ENCODE results near the gene EPHB1. TPM values are rescaled to one million over a fixed set of nuclear protein-coding genes. Genes with fewer than 3 reads are reported as not detected.
A peak's percentile ranks its signal among the peaks of the same experiment; 100 is the strongest.

Gene EPHB1
- total RNA-seq, 1 experiment from 2014 or later: 2.8 TPM

DNA sequence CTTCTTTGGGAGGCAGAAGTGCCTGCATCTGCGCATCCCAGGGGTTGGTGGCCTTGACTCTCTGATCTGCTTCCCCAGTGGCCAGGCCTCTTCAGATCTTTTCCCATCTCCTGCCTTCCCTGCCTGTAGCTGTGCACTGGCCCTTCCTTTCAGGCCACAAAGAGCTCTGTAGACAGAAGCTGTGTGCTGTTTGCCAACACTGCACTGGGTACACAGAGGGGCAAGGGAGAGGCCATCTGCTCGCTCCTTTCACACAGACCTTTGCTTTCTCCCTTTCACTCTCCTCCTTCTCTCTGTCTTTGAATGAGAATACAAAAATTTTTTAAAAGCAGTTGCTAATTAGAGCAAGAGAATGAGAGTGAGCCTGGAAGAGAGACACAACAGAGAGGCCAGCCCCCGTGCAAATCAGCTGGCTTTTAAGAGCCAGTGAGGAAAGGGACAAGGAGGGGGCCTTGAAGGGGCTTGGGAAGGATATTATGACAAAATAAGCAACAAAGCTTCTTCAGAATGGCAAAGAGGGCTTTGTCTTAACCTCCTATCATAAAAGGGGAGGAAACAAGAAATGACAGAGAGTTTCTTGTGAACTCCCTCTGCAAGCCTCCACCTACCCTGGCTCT lies 170.9 kb downstream of the EPHB1 start:
- Histone ChIP-seq H4K91ac (ENCODE audit: insufficient read length, low read depth, low read length) (no peak overlapping the region), H3K79me1 (ENCODE audit: insufficient read depth, low read depth, low read length, poor library complexity, severe bottlenecking) (no peaks in the 10 kb centered on the region), H3K4me2 (ENCODE audit: insufficient read depth, insufficient read length, low read length) (no peak overlapping the region), H3K14ac (ENCODE audit: insufficient read depth, low read length) (no peak overlapping the region; the same call in 1 of the 2 replicates), H3K23me2 (ENCODE audit: insufficient read length, low read depth, low read length, poor library complexity, severe bottlenecking) (no peaks in the 10 kb centered on the region), H3T11ph (ENCODE audit: low read length) (no peak overlapping the region), H4K5ac (ENCODE audit: insufficient read length, low read depth, low read length) (no peak overlapping the region), H2BK20ac (ENCODE audit: low read depth, low read length, poor library complexity, severe bottlenecking) (no peak overlapping the region), H2AK5ac (ENCODE audit: insufficient read length, low read length) (no peak overlapping the region), H3K18ac (ENCODE audit: insufficient read length, low read depth, low read length) (no peak overlapping the region), H4K20me1 (ENCODE audit: control insufficient read depth, insufficient read depth, insufficient read length) (no peaks in the 10 kb centered on the region), H3K56ac (ENCODE audit: insufficient read length, low read depth, low read length) (no peak overlapping the region), H2BK12ac (ENCODE audit: insufficient read length, low read depth, low read length) (no peak overlapping the region), H3K4me1 (ENCODE audit: insufficient read depth, low read length) (peaks cover 3% of the 10 kb centered on the region; the same call in 1 of the 2 replicates), H3K4ac (ENCODE audit: low read depth, low read length) (no peak overlapping the region), H3K79me2 (ENCODE audit: insufficient read depth, low read length) (no peaks in the 10 kb centered on the region), H3K9me3 (ENCODE audit: control insufficient read depth, low read depth, low read length) (no peaks in the 10 kb centered on the region), H3K23ac (ENCODE audit: insufficient read length, low read depth, low read length) (no peak overlapping the region), H3K9ac (ENCODE audit: extremely low read depth, insufficient read length, low read length) (no peak overlapping the region), H2AFZ (ENCODE audit: low read length) (no peak overlapping the region), H3K27ac (ENCODE audit: insufficient read length, low read depth, low read length) (no peak overlapping the region), H3K27me3 (ENCODE audit: insufficient read depth, low read length) (no peaks in the 10 kb centered on the region), H2BK15ac (ENCODE audit: low read depth, low read length) (no peak overlapping the region), H2BK5ac (ENCODE audit: insufficient read length, low read length) (no peak overlapping the region), H4K8ac (replicated peaks; ENCODE audit: insufficient read length, low read depth, low read length) (no peak overlapping the region), H2BK120ac (ENCODE audit: low read depth, low read length, poor library complexity, severe bottlenecking) (no peak overlapping the region)
- Mint-ChIP-seq H3K9me3 (peaks cover 0 to 2% of the 10 kb centered on the region in 2 experiments; a peak in 1 of 5 replicates), H3K4me3 (no peak overlapping the region), H3K4me1 (peaks cover 10 to 14% of the 10 kb centered on the region in 2 experiments), H3K36me3 (ENCODE audit: insufficient read depth in 1 of 3, low read depth in 3 of 3) (peaks cover 0 to 3% (median 0%) of the 10 kb centered on the region in 3 experiments; a peak in 1 of 7 replicates), H3K27ac (peak overlapping the region in 1 of 3 experiments; percentile 64; a peak in 1 of 7 replicates), H3K27me3 (ENCODE audit: low read depth) (no peaks in the 10 kb centered on the region; the same call in 1 of the 2 replicates)
- WGBS (ENCODE audit: extremely low coverage, insufficient read length, low lambda C conversion rate): no CpG with 5 or more reads among the region's 3 CpGs
- DNase-seq: no peak
- TF ChIP-seq, protein P1, sequence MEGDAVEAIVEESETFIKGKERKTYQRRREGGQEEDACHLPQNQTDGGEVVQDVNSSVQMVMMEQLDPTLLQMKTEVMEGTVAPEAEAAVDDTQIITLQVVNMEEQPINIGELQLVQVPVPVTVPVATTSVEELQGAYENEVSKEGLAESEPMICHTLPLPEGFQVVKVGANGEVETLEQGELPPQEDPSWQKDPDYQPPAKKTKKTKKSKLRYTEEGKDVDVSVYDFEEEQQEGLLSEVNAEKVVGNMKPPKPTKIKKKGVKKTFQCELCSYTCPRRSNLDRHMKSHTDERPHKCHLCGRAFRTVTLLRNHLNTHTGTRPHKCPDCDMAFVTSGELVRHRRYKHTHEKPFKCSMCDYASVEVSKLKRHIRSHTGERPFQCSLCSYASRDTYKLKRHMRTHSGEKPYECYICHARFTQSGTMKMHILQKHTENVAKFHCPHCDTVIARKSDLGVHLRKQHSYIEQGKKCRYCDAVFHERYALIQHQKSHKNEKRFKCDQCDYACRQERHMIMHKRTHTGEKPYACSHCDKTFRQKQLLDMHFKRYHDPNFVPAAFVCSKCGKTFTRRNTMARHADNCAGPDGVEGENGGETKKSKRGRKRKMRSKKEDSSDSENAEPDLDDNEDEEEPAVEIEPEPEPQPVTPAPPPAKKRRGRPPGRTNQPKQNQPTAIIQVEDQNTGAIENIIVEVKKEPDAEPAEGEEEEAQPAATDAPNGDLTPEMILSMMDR (conservative IDR thresholded peaks at IDR 0.05): no peak

Data from H9 (cell line).